ENCODE results near the gene MEIS2. TPM values are rescaled to one million over a fixed set of nuclear protein-coding genes. Genes with fewer than 3 reads are reported as not detected.

MEIS2 gene
- total RNA-seq, 1 donor, result 43.7 TPM

DNA sequence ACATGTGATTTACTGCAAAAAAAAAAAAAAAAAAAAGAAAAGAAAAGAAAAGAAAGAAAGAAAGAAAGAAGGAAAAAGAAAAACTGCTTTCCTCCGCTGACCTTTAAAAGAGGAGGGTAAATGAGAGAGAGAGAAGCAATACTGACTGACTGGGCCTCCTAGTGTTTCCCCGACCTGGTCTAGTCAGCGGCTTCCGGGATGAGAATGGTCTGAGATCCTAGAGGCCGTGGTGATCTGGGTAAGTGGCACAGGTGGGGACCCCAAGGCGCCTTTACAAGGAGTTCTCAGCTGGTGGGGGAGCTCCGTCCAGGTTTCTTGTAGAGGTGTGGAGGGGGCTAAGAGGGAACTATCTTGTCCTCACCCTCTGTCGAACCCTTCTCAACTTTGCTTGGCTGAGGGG, 223.1 kb downstream of the MEIS2 start:
- DNase-seq (ENCODE audit: low read depth), result no peak

DNA sequence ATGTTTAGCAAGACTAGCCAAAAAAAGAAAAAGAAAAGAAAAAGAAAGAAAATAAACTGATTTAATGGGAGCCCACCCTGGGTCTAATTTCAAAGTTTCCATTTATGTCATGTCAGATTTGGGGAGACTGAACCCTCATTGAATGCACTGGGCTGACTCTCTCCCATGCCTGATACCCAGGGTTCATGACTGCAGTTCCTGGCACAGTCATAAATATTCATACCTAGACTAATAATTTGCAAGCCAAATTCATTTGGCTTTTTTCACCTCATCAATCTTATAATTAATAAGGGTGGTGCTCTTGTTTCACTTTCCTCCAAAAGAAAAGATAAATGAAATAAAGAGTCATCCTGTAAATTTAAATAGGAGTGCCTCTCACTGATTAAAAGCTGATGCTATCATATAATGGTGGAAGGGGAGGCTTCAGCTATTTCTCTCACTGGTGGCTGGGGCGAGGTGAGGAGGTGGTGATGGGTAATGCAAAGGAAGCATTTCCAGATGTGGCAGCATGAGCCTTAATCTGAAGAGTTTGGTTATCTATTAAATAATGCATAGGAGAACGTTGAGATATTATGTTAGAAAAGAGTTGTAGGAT, 224.5 kb downstream of the MEIS2 start:
- no peak for DNase-seq (ENCODE audit: low read depth)
- TF ChIP-seq, protein P1, sequence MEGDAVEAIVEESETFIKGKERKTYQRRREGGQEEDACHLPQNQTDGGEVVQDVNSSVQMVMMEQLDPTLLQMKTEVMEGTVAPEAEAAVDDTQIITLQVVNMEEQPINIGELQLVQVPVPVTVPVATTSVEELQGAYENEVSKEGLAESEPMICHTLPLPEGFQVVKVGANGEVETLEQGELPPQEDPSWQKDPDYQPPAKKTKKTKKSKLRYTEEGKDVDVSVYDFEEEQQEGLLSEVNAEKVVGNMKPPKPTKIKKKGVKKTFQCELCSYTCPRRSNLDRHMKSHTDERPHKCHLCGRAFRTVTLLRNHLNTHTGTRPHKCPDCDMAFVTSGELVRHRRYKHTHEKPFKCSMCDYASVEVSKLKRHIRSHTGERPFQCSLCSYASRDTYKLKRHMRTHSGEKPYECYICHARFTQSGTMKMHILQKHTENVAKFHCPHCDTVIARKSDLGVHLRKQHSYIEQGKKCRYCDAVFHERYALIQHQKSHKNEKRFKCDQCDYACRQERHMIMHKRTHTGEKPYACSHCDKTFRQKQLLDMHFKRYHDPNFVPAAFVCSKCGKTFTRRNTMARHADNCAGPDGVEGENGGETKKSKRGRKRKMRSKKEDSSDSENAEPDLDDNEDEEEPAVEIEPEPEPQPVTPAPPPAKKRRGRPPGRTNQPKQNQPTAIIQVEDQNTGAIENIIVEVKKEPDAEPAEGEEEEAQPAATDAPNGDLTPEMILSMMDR (IDR thresholded peaks at IDR 0.05; ENCODE audit: insufficient read depth, low read length), result no peak

More for the DNA sequence above, 223.1 kb downstream of the MEIS2 start:
- TF ChIP-seq, protein P1 (IDR thresholded peaks at IDR 0.05; ENCODE audit: insufficient read depth, low read length), result no peak
- H3K4me3 ChIP-seq (ENCODE audit: low read depth, low read length), result no peak overlapping the region

DNA sequence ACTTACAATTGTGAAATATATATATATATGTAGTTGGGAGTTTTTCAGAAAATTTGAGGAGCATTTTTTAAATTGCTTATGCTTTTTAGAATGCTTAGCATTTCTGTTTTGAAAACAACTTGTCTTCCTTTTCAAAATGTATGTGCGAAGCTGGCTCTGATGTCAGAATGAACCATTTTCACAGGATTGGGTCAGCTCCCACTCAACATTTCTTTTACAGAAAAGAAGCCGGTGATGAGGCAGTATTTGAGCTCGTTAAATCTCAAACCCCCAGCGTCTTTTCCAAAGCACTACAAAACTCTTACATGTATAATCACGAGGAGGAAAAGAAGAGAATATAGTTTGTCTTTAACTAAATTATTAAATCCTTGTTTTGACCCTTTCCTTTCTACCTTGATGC, 225.4 kb downstream of the MEIS2 start:
- TF ChIP-seq, protein P1 (IDR thresholded peaks at IDR 0.05; ENCODE audit: insufficient read depth, low read length), result no peak
- no peak for DNase-seq (ENCODE audit: low read depth)

More for the DNA sequence above, 224.5 kb downstream of the MEIS2 start:
- H3K4me3 ChIP-seq (ENCODE audit: low read depth, low read length), result no peak overlapping the region

DNA sequence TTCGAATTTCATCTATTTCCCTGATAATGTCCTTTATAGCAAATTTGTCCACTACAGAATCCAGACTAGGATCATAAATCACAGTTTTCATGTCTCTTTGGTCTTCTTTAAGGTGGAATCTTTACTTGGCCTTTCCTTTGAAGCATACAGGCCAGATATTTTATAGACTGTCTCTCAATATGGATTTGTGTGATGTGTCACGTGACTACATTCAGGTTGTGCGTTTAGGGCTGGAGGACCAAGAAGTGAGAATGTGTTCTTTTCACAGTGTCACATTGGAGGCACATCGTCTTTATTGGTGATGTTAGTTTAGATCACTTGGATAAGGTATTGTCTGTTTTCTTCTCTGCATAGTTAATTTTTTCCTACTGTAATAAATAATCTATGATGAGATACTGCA, 232.9 kb downstream of the MEIS2 start:
- H3K4me3 ChIP-seq (ENCODE audit: low read depth, low read length), result no peak overlapping the region
- TF ChIP-seq, protein P1 (IDR thresholded peaks at IDR 0.05; ENCODE audit: insufficient read depth, low read length), result no peak
- DNase-seq (ENCODE audit: low read depth), result no peak

More for the DNA sequence above, 225.4 kb downstream of the MEIS2 start:
- no peak overlapping the region for H3K4me3 ChIP-seq (ENCODE audit: low read depth, low read length)

DNA sequence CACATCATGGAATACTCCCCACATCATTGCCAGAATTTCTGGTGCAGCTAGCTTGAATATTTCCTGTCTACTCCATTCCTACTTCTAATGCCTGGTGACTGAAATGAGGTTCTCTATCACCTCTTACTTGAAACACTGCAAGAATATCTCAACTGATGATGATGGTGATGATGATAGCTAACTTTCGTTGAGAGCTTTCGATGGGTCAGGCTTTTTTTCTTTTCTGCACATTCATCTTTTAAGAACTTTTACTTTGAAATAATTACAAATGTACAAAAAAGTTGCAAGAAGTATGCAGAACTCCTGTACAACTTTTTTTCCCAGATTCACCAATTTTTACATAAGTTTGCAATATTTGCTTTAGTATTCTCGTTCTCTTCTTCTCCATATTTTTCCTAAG, 233.5 kb downstream of the MEIS2 start:
- no peak overlapping the region for H3K4me3 ChIP-seq (ENCODE audit: low read depth, low read length)
- TF ChIP-seq, protein P1 (IDR thresholded peaks at IDR 0.05; ENCODE audit: insufficient read depth, low read length), result no peak
- DNase-seq (ENCODE audit: low read depth), result no peak

DNA sequence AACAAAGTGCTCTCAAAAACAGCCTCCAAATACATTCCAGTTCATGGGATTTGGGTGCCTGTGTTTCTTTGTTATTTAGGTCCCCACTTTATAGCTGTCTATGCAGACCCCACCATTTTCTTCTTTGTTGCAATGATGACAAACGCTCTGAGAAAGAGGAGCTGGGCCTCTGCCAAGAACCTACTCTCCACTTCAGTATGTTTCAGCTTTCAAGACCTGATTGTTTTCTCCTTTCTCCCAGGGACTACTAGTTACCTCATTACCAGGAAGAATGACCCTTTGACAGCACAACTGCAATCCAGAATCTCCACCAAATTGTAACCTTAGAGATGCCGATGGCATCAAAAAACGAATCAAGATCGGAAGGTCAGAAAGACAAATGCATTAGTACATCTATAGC, 236.8 kb downstream of the MEIS2 start:
- TF ChIP-seq, protein P1 (IDR thresholded peaks at IDR 0.05; ENCODE audit: insufficient read depth, low read length), result no peak
- DNase-seq (ENCODE audit: low read depth), result no peak
- no peak overlapping the region for H3K4me3 ChIP-seq (ENCODE audit: low read depth, low read length)

DNA sequence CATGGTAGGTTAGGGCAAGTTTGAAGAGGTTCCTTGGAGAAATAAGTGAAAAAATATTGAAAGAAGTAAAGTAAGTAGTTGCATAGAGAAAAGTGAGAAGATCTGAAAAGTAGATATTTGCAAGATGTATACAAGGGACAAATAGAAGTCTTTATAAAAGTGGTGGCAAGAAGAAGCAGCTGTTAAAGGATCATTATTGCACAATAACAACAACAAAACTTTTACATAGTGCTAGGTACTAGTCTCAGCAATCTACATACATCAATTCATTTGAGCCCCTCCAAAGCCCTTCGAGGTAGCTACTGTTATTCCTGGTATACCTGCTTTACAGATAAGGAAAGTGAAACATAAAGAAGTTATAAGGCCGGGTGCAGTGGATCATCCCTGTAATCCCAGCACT, 239.6 kb downstream of the MEIS2 start:
- no peak for DNase-seq (ENCODE audit: low read depth)
- H3K4me3 ChIP-seq (ENCODE audit: low read depth, low read length), result no peak overlapping the region
- TF ChIP-seq, protein P1 (IDR thresholded peaks at IDR 0.05; ENCODE audit: insufficient read depth, low read length), result no peak
